ENCODE measurements around the gene ELOVL3. TPM values are rescaled to one million over a fixed set of nuclear protein-coding genes. Genes with fewer than 3 reads are reported as not detected.

Gene ELOVL3
- total and polyA plus RNA-seq, 2 of the 13 experiments (the other 11 are each of a cell fraction or from before 2014, with no cell fraction given), result 0.58 to 0.69 TPM

DNA sequence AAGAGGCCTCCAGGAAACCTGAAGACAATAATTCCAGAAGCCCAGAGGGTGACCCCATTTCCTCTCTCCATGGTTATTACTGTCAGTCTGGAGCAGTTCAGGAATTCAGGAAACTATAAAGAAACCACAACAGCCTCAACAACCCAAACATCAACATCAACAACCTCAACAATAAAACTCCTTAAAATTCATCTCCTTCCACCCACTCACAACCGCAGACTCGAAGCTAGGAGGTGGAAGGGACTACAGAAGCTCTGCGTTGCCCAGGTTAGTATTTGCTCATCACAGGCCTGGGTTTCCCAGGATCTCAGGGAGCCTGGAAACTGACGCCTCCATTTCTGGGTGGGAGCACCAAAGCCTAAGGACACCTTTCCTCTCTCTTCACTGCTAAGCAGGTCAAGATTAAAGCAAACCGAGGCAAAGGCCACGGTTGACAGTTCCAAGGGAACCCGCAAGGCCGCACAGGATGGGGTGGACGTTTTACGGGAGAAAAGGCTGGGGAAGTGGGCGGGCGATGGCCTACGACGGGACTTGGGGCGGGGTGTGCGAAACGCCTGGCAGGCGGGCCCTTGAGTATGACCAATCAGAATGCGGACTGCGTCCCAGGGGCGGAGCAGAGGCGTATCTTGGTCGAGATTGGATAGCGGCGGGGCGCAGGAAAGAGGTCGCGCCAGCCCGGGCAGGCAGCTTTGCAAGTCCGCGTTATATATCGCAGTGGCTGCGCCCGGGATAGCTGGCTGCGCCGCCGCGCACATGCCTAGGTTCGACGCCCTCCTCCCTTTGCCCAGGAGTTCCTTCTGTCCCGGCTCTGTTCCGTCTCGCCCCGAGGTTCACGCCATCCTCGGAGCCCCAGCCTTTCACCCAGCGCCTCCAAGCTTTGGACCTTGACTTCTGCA lies at the start of gene ELOVL3 (continued):
- TF ChIP-seq CBX2 (IDR thresholded peaks at IDR 0.05; ENCODE audit: low read depth, low read length), result no peak
- peak; percentile 96 for TF ChIP-seq CBX2 (CRISPR knock-in tag; IDR thresholded peaks at IDR 0.05; ENCODE audit: low read depth)
- peak; percentile 83; the same call in 1 of the 2 replicates for TF ChIP-seq ZNF782 (CRISPR knock-in tag; IDR thresholded peaks at IDR 0.05; ENCODE audit: borderline replicate concordance)
- peak; percentile 71; the same call in 1 of the 2 replicates for TF ChIP-seq NFE2L1 (CRISPR knock-in tag; IDR thresholded peaks at IDR 0.05; ENCODE audit: borderline replicate concordance)
- no peak for TF ChIP-seq TCF7 (IDR thresholded peaks at IDR 0.05; ENCODE audit: low read depth)
- TF ChIP-seq ZKSCAN5 (CRISPR knock-in tag; IDR thresholded peaks at IDR 0.05), result no peak
- TF ChIP-seq ZSCAN9 (CRISPR knock-in tag; IDR thresholded peaks at IDR 0.05; ENCODE audit: borderline replicate concordance), result peak; percentile 85; the same call in 1 of the 2 replicates
- peak; percentile 68; the same call in 1 of the 2 replicates for TF ChIP-seq ATF2 (CRISPR knock-in tag; IDR thresholded peaks at IDR 0.05)
- peak; percentile 83; the same call in 1 of the 2 replicates for TF ChIP-seq THAP9 (CRISPR knock-in tag; IDR thresholded peaks at IDR 0.05; ENCODE audit: borderline replicate concordance)
- TF ChIP-seq SETDB1 (CRISPR knock-in tag; IDR thresholded peaks at IDR 0.05; ENCODE audit: borderline replicate concordance), result no peak
- TF ChIP-seq ZNF530 (CRISPR knock-in tag; IDR thresholded peaks at IDR 0.05; ENCODE audit: low read depth), result 0 out of 2 replicates have a peak, but pooled peaks have one; percentile 47
- no peak for TF ChIP-seq HOXD1 (CRISPR knock-in tag; IDR thresholded peaks at IDR 0.05)
- no peak; the same call in 1 of the 2 replicates for TF ChIP-seq ZNF841 (CRISPR knock-in tag; IDR thresholded peaks at IDR 0.05; ENCODE audit: borderline replicate concordance)
- no peak; the same call in 1 of the 2 replicates for TF ChIP-seq ZNF460 (CRISPR knock-in tag; IDR thresholded peaks at IDR 0.05; ENCODE audit: borderline replicate concordance)
- no peak for TF ChIP-seq GZF1 (CRISPR knock-in tag; IDR thresholded peaks at IDR 0.05)
- no peak for TF ChIP-seq ZNF326 (CRISPR knock-in tag; IDR thresholded peaks at IDR 0.05; ENCODE audit: borderline replicate concordance)
- no peak for TF ChIP-seq ZNF512 (CRISPR knock-in tag; IDR thresholded peaks at IDR 0.05)
- peak; percentile 80; the same call in 1 of the 2 replicates for TF ChIP-seq ZNF761 (CRISPR knock-in tag; conservative IDR thresholded peaks at IDR 0.05)
- no peak for TF ChIP-seq FOXJ3 (CRISPR knock-in tag; IDR thresholded peaks at IDR 0.05; ENCODE audit: borderline replicate concordance)
- TF ChIP-seq, protein P1, sequence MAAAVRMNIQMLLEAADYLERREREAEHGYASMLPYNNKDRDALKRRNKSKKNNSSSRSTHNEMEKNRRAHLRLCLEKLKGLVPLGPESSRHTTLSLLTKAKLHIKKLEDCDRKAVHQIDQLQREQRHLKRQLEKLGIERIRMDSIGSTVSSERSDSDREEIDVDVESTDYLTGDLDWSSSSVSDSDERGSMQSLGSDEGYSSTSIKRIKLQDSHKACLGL (CRISPR knock-in tag; IDR thresholded peaks at IDR 0.05), result peak; percentile 94
- TF ChIP-seq KLF15 (CRISPR knock-in tag; IDR thresholded peaks at IDR 0.05; ENCODE audit: borderline replicate concordance), result peak; percentile 80; the same call in 1 of the 2 replicates
- peak; percentile 67; the same call in 1 of the 2 replicates for TF ChIP-seq ZNF766 (CRISPR knock-in tag; IDR thresholded peaks at IDR 0.05; ENCODE audit: borderline replicate concordance)
- TF ChIP-seq ZNF564 (CRISPR knock-in tag; IDR thresholded peaks at IDR 0.05), result peak; percentile 93

Measured in HepG2 (cell line).